ENCODE results near the gene GPR61. TPM values are rescaled to one million over a fixed set of nuclear protein-coding genes. Genes with fewer than 3 reads are reported as not detected.

GPR61 gene
- total and polyA plus RNA-seq, 11 donors, result 0.08 to 0.72 (median 0.16) TPM; not detected in 4

- ATAC-seq (no peak), DNase-seq (no peak)
- no peaks in the 10 kb centered on the region for H3K27me3 ChIP-seq
- H3K9me3 ChIP-seq, result no peaks in the 10 kb centered on the region
- H3K27ac ChIP-seq, result no peak overlapping the region
- TF ChIP-seq CTCF (IDR thresholded peaks at IDR 0.05), result no peak
- TF ChIP-seq POLR2A (IDR thresholded peaks at IDR 0.05), result no peak
- intact Hi-C loops (cut with DNase I), result no loop called here
- peaks cover 0 to 100% (median 99%) of the 10 kb centered on the region in 9 donors for H3K36me3 ChIP-seq
- no peak overlapping the region for H3K4me3 ChIP-seq
- H3K4me1 ChIP-seq, result no peaks in the 10 kb centered on the region
Measured at GRCh38 chr1:109589679-109590078, 50.0 kb downstream of the GPR61 start.

GRCh38 chr1:109592916-109593315 is 53.2 kb downstream of the GPR61 start:
- Histone ChIP-seq H3K4me1 (no peaks in the 10 kb centered on the region), H3K4me3 (no peak overlapping the region), H3K27me3 (no peaks in the 10 kb centered on the region), H3K27ac (no peak overlapping the region), H3K36me3 (peaks cover 0 to 100% (median 86%) of the 10 kb centered on the region in 9 donors), H3K9me3 (no peaks in the 10 kb centered on the region)
- DNase-seq, result no peak
- ATAC-seq, result no peak
- intact Hi-C loops (cut with DNase I), result no loop called here
- TF ChIP-seq POLR2A (IDR thresholded peaks at IDR 0.05), result no peak

- DNase-seq, result no peak
- intact Hi-C loops (cut with DNase I), result no loop called here
- no peak for ATAC-seq
- Histone ChIP-seq H3K9me3 (no peaks in the 10 kb centered on the region), H3K4me3 (no peak overlapping the region), H3K4me1 (no peaks in the 10 kb centered on the region), H3K36me3 (peaks cover 0 to 90% (median 60%) of the 10 kb centered on the region in 9 donors), H3K27me3 (no peaks in the 10 kb centered on the region), H3K27ac (no peak overlapping the region)
- no peak for TF ChIP-seq POLR2A (IDR thresholded peaks at IDR 0.05)
- TF ChIP-seq CTCF (IDR thresholded peaks at IDR 0.05), result no peak
- 91 to 97% (median 93%) methylated on average over 2 of the region's 2 CpGs for WGBS, 4 donors
Measured at GRCh38 chr1:109595531-109595930, 55.9 kb downstream of the GPR61 start.

Other genes starting within 250 kb of the GPR61 start
- 1 to 10 TPM in 2 of 9 donors, under 1 TPM in 4, not detected in 3; 0.44 to 2.5 (median 0.54) TPM for gene MYBPHL, start 232.9 kb upstream of the GPR61 start, total RNA-seq
- under 1 TPM; 0.24 to 0.61 TPM for gene MYBPHL, start 232.9 kb upstream of the GPR61 start, polyA plus RNA-seq
- 100 to 1,000 TPM in 7 of 9 donors, 10 to 100 TPM in 2; 75.5 to 346 (median 165) TPM for gene SORT1, start 142.0 kb upstream of the GPR61 start, total RNA-seq
- gene SORT1, start 142.0 kb upstream of the GPR61 start, polyA plus RNA-seq, result 100 to 1,000 TPM in 1 of 2 donors, 10 to 100 TPM in 1; 36.9 to 133 TPM
- 10 to 100 TPM; 24.3 to 74.9 (median 61.0) TPM for gene PSMA5, start 113.4 kb upstream of the GPR61 start, total RNA-seq
- gene PSMA5, start 113.4 kb upstream of the GPR61 start, polyA plus RNA-seq, result 10 to 100 TPM; 31.5 to 94.7 TPM
- gene SYPL2, start 73.3 kb upstream of the GPR61 start, total RNA-seq, result 10 to 100 TPM; 11.3 to 39.7 (median 25.4) TPM
- 10 to 100 TPM; 14.7 to 36.3 TPM for gene SYPL2, start 73.3 kb upstream of the GPR61 start, polyA plus RNA-seq
- 1 to 10 TPM; 1.2 to 2.8 (median 2.1) TPM for gene ATXN7L2, start 56.0 kb upstream of the GPR61 start, total RNA-seq
- gene ATXN7L2, start 56.0 kb upstream of the GPR61 start, polyA plus RNA-seq, result 1 to 10 TPM; 2.0 to 3.8 TPM
- gene CYB561D1, start 45.8 kb upstream of the GPR61 start, total RNA-seq, result 1 to 10 TPM; 3.4 to 8.4 (median 5.1) TPM
- gene CYB561D1, start 45.8 kb upstream of the GPR61 start, polyA plus RNA-seq, result 1 to 10 TPM; 2.1 to 8.1 TPM
- 10 to 100 TPM in 8 of 9 donors, 1 to 10 TPM in 1; 9.9 to 19.1 (median 14.9) TPM for gene AMIGO1, start 30.1 kb upstream of the GPR61 start, total RNA-seq
- gene AMIGO1, start 30.1 kb upstream of the GPR61 start, polyA plus RNA-seq, result 1 to 10 TPM; 4.6 to 6.2 TPM
- 1 to 10 TPM; 1.5 to 5.4 (median 2.5) TPM for gene GNAI3, start 8.7 kb downstream of the GPR61 start, total RNA-seq
- 1 to 10 TPM; 1.6 to 3.0 TPM for gene GNAI3, start 8.7 kb downstream of the GPR61 start, polyA plus RNA-seq
- not detected for gene GNAT2, start 79.7 kb downstream of the GPR61 start, total RNA-seq
- gene GNAT2, start 79.7 kb downstream of the GPR61 start, polyA plus RNA-seq, result not detected
- 10 to 100 TPM in 5 of 9 donors, 1 to 10 TPM in 4; 7.5 to 29.9 (median 10.0) TPM for gene AMPD2, start 80.0 kb downstream of the GPR61 start, total RNA-seq
- 10 to 100 TPM in 1 of 2 donors, 1 to 10 TPM in 1; 7.4 to 17.1 TPM for gene AMPD2, start 80.0 kb downstream of the GPR61 start, polyA plus RNA-seq
- gene GSTM4, start 116.2 kb downstream of the GPR61 start, total RNA-seq, result 10 to 100 TPM; 29.2 to 48.4 (median 44.5) TPM
- gene GSTM4, start 116.2 kb downstream of the GPR61 start, polyA plus RNA-seq, result 10 to 100 TPM; 21.7 to 42.1 TPM
- gene GSTM2, start 128.2 kb downstream of the GPR61 start, total RNA-seq, result 10 to 100 TPM; 41.8 to 86.2 (median 62.3) TPM
- gene GSTM2, start 128.2 kb downstream of the GPR61 start, polyA plus RNA-seq, result 100 to 1,000 TPM in 1 of 2 donors, 10 to 100 TPM in 1; 20.5 to 101 TPM
- 10 to 100 TPM in 5 of 9 donors, not detected in 4; 17.9 to 60.0 (median 26.8) TPM for gene GSTM1, start 147.9 kb downstream of the GPR61 start, total RNA-seq
- 10 to 100 TPM in 1 of 2 donors, under 1 TPM in 1; 0.10 to 39.5 TPM for gene GSTM1, start 147.9 kb downstream of the GPR61 start, polyA plus RNA-seq
- gene GSTM5, start 172.4 kb downstream of the GPR61 start, total RNA-seq, result 1 to 10 TPM in 7 of 9 donors, under 1 TPM in 1, not detected in 1; 0.58 to 9.0 (median 2.2) TPM
- 1 to 10 TPM in 1 of 2 donors, under 1 TPM in 1; 0.49 to 1.4 TPM for gene GSTM5, start 172.4 kb downstream of the GPR61 start, polyA plus RNA-seq
- gene GSTM3, start 201.2 kb downstream of the GPR61 start, total RNA-seq, result 100 to 1,000 TPM in 4 of 9 donors, 10 to 100 TPM in 5; 52.3 to 237 (median 91.5) TPM
- gene GSTM3, start 201.2 kb downstream of the GPR61 start, polyA plus RNA-seq, result 100 to 1,000 TPM in 1 of 2 donors, 10 to 100 TPM in 1; 53.1 to 224 TPM
- gene EPS8L3, start 224.1 kb downstream of the GPR61 start, total RNA-seq, result under 1 TPM in 5 of 9 donors, not detected in 4; 0.25 to 0.75 (median 0.29) TPM
- under 1 TPM in 1 of 2 donors, not detected in 1; 0.30 TPM for gene EPS8L3, start 224.1 kb downstream of the GPR61 start, polyA plus RNA-seq

All from heart left ventricle (tissue), 16 donors.